Heart left ventricle (tissue), 16 donors: Measurements from ENCODE around the gene PDE6B. TPM values are rescaled to one million over a fixed set of nuclear protein-coding genes. Genes with fewer than 3 reads are reported as not detected.

Experiments
- ATAC-seq, 4 donors: fragments of 200-7000 bp; cut with Tn5 transposase; one replicate each; pipeline ENCODE4 v1.9.1; 2020 to 2022; ENCODE audit warnings: moderate library complexity in 4 of 4, mild to moderate bottlenecking in 3 of 4, moderate number of reproducible peaks in 1 of 4
- DNase-seq, 5 donors: peaks; one replicate each; pipeline ENCODE4 v3.0.0-alpha.2; 2020
- H3K27ac ChIP-seq, 12 donors: fragments of 200-600 bp; sonication (generic) in 4 of 12; one replicate each; pipeline versions ENCODE4 v1.5.0 to v1.8.0; 2016 to 2022; ENCODE audit warnings: mild to moderate bottlenecking in 2 of 12
- H3K27me3 ChIP-seq, 9 donors: fragments of 200-600 bp; sonication (generic) in 2 of 9; one replicate each; pipeline versions ENCODE4 v1.5.1 to v1.8.0; 2016 to 2022; ENCODE audit warnings: mild to moderate bottlenecking in 3 of 9
- H3K36me3 ChIP-seq, 9 donors: fragments of 200-600 bp; sonication (generic) in 2 of 9; one replicate each; pipeline versions ENCODE4 v1.5.0 to v1.8.0; 2018 to 2022; ENCODE audit warnings: mild to moderate bottlenecking in 2 of 9
- H3K4me1 ChIP-seq, 12 donors: fragments of 200-600 bp; sonication (generic) in 4 of 12; one replicate each; pipeline versions ENCODE4 v1.5.0 to v1.8.0; 2016 to 2022; ENCODE audit warnings: mild to moderate bottlenecking in 3 of 12
- H3K4me3 ChIP-seq, 12 donors: fragments of 200-600 bp; sonication (generic) in 4 of 12; one replicate each; pipeline versions ENCODE4 v1.5.0 to v1.8.0; 2017 to 2022; ENCODE audit warnings: mild to moderate bottlenecking in 9 of 12, moderate library complexity in 4 of 12
- H3K9me3 ChIP-seq, 12 donors: fragments of 200-600 bp; sonication (generic) in 4 of 12; one replicate each; pipeline versions ENCODE4 v1.5.0 to v1.8.0; 2016 to 2022; ENCODE audit warnings: mild to moderate bottlenecking in 1 of 12
- POLR2A ChIP-seq, 2 donors: fragments of 450-650 bp; IDR thresholded peaks; one replicate each; pipeline ENCODE4 v1.6.1; 2017; ENCODE audit warnings: antibody characterized with exemption in 2 of 2, mild to moderate bottlenecking in 2 of 2, moderate library complexity in 2 of 2
- WGBS, 4 donors: extraction: QIAGEN DNeasy Blood & Tissue Kit in 2 of 4; methylation state at CpG; one replicate each; pipeline versions ENCODE4 v1.1.5 to v1.1.7; 2013 to 2018; 5-methylcytosine and 5-hydroxymethylcytosine counted together
- intact Hi-C, 10 donors: fragments of 100-400 bp; cut with DNase I; formaldehyde crosslinking; loops; one replicate each; pipeline versions ENCODE4 v1.11.1 to v1.14.2; 2022
- polyA plus RNA-seq, 2 donors: library from polyadenylated mRNA; stranded (reverse); fragments of 200-250 nt; gene quantifications; one replicate each; pipeline ENCODE4 v1.2.3, GENCODE V29; 2013
- total RNA-seq, 9 donors: library from RNA; depleted of rRNA in 2 of 9; stranded (reverse); fragments of >200 nt in 2 of 9; fragmentation: NEBNext Ultra II Directional in 3 of 9; extraction: Animal tissue kit (Norgen Biotek cat#: 25700) in 3 of 9; gene quantifications; one replicate each; pipeline versions ENCODE4 v1.1.0 to v1.2.4, GENCODE V29; 2016 to 2023
- TF ChIP-seq, protein P1 (sequence below), 12 donors: fragments of 200-600 bp; sonication (generic) in 4 of 12; IDR thresholded peaks; one replicate each; pipeline versions ENCODE4 v1.5.0 to v1.8.0; 2018 to 2022; ENCODE audit warnings: antibody characterized with exemption in 12 of 12, mild to moderate bottlenecking in 5 of 12
- donor health status: ischemic (EF 13 %, LVEDD 7.1; RV severe dilation, severe dysfunction).
- donor health status: healthy with polysubstance abuse.
- donor health status: DM: no; HTN: yes; CAD: no.
- donor health status: DM: no; HTN: no; CAD: no.
- donor health status: ischemic (EF 25% LVEDD 6.9; RV normal size, moderate dysfunction).
- donor health status: ischemic (EF 25% LVEDD 5.7; RV mildly dilated, moderate dysfunction).
- donor health status: healthy.
- donor health status: DM: yes; HTN: yes; CAD: no.
- donor health status: ischemic (EF 35%, LVEDD 5.7; RV mildly dilated, moderate dysfunction).
- donor health status: nonischemic (EF 11% LVEDD 7.7; RV severe dilation, severe dysfunction).
- donor health status: DM: yes; HTN: yes; CAD: no.
- donor health status: PGD.
- donor health status: ischemic (EF 29% LVEDD 5.4; RV normal size, mild dysfunction).
- donor health status: nonischemic (EF 23%, LVEDD 6.1; RV moderate dilation, normal function).

The PDE6B gene
- total and polyA plus RNA-seq, 11 donors = 0.61 to 8.4 (median 3.5) TPM

DNA sequence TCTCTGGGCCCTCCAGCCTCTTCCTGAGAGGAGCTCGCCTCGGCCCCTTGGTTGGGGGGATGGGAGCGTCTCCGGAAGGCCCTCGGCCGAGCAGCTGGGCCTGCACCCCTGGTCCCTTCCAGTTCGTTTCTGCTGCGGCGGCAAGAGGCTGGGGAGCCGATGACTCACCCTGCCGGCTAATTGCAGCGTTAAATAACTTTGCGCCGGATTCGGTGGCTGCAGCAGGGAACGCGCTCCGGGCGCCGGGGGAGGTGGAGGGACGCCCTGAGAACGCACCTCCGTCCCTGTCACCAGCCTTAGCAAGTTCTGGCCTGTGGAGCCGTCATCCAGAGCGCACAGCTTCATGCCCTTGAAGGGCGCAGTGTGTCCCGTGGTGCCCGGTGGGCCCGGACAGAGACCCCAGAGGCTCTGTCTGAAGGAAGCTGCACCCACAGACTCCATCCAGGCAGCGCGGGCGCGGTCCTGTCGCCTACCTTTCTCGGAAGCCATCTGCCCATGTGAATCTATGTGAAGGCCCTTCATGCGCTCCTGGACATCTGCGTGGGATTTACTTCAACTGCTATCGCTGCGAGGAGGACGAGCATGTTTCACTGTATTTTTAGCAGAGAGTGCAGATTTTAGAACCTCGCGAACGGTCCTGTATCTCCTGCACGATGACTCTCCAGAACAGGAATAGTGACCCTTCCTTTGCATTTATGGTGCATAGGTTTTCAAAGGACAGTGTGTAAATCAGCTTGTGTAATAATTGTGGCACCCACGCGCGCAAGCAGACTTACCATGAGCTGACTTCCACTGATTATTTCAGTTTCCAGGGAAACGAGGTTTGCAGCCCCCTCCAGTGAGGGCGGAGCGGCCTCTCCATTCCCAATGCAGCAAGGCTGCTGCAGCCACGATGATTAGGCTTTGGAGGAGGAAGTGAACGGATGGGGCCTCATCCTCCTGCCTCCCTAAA lies 47.6 kb upstream of the PDE6B start:
- ATAC-seq (no peak), DNase-seq (no peak)
- H3K9me3 ChIP-seq = peaks cover 0 to under 1% (median 0%) of the 10 kb centered on the region in 12 donors
- H3K27me3 ChIP-seq = peaks cover 20 to 82% (median 57%) of the 10 kb centered on the region in 9 donors
- peaks cover 0 to 33% (median 3%) of the 10 kb centered on the region in 12 donors for H3K4me1 ChIP-seq
- H3K4me3 ChIP-seq = peak overlapping the region in 1 of 12 donors; percentile 5
- 2 to 5% (median 3%) methylated on average over 20 to 52 of the region's 52 CpGs for WGBS, 4 donors
- H3K27ac ChIP-seq = no peak overlapping the region
- intact Hi-C loops = no loop called here
- no peaks in the 10 kb centered on the region for H3K36me3 ChIP-seq
- no peak for TF ChIP-seq POLR2A (IDR thresholded peaks at IDR 0.05)
- TF ChIP-seq, protein P1, sequence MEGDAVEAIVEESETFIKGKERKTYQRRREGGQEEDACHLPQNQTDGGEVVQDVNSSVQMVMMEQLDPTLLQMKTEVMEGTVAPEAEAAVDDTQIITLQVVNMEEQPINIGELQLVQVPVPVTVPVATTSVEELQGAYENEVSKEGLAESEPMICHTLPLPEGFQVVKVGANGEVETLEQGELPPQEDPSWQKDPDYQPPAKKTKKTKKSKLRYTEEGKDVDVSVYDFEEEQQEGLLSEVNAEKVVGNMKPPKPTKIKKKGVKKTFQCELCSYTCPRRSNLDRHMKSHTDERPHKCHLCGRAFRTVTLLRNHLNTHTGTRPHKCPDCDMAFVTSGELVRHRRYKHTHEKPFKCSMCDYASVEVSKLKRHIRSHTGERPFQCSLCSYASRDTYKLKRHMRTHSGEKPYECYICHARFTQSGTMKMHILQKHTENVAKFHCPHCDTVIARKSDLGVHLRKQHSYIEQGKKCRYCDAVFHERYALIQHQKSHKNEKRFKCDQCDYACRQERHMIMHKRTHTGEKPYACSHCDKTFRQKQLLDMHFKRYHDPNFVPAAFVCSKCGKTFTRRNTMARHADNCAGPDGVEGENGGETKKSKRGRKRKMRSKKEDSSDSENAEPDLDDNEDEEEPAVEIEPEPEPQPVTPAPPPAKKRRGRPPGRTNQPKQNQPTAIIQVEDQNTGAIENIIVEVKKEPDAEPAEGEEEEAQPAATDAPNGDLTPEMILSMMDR (IDR thresholded peaks at IDR 0.05) = no peak

DNA sequence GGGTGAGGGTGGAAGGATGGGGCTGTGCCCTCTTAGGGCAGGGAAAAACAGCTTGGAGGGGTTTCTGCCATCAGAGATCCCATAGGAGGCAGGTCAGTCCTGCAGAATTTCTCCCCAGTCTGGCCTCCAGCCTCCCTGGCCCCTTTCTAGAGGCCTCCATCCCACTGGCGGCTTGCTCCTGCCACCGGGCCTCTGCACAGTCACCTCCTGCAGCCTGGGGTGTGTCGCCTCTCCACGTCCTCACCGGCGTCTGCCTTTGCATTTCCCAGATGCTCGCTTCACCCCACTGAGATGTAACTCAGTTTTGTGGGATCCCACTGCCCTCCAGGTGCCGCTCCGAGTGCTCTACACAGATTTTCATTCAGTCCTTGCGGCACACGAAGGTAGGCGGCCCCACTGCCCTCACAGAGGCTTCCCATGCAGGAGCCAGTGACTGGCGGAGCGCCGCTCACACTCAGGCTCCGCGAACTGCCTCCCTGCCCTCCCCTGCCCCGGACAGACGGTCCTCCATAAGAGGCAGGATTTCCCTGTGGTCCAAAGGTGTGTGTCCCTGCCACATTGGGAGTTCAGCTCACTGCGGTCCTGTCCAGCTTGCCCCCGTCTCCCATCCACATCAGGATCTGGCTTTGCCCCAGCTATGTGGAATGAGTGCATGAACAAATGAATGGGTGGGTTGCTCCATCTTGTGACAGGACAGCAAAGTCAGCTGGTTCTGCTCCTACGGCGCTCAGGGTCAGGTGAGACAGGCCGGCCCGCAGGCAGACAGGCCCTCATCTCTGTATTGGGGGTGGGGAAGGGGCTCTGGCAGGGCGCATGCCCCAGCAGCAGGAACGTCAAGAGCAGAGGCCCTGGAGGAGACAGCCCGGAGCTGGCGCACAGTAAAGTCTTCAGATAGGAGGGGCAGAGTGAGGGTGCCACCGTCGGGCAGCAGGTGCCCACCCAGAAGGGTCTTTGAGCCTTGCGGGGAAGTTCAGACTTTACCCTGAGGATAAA lies 46.6 kb upstream of the PDE6B start:
- no peak overlapping the region for H3K4me3 ChIP-seq
- no peak for DNase-seq
- TF ChIP-seq POLR2A (IDR thresholded peaks at IDR 0.05) = no peak
- TF ChIP-seq, protein P1 (IDR thresholded peaks at IDR 0.05) = no peak
- peaks cover 0 to 10% (median 4%) of the 10 kb centered on the region in 12 donors for H3K9me3 ChIP-seq
- peaks cover 0 to 33% (median 3%) of the 10 kb centered on the region in 12 donors for H3K4me1 ChIP-seq
- intact Hi-C loops = no loop called here
- no peak overlapping the region for H3K27ac ChIP-seq
- 15 to 45% (median 17%) methylated on average over 27 to 32 of the region's 32 CpGs for WGBS, 4 donors
- H3K27me3 ChIP-seq = peaks cover 13 to 79% (median 51%) of the 10 kb centered on the region in 9 donors
- no peaks in the 10 kb centered on the region for H3K36me3 ChIP-seq
- ATAC-seq = no peak

DNA sequence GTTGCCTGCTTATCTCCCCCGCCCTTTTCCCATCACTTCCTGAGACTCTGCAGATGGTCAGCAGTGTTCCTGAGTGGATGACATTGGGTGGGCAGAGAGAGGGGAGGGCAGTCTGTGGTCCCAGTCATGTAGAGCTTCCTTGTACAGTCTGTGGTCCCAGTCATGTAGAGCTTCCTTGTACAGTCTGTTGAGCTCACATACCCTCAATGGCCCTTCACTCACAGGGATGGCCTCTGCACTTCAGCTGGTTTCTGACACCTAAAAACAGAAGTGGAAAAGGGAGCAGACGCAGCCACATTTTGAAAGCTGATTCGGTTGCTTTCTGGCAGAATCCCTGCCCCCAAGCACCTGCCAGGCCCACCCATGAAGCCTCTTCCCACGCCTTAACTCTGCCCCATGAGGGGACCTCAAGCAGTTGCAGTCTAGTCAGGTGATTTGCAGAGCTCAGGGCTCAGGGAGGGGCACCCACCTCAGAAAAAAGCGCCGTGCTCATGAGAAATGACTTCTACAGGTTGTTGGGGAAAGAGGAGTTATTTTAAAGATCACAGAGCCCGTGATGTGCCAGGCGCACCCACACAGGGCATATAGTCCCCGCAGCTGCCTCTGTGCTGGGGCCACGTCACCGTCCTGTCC lies 45.7 kb upstream of the PDE6B start:
- Histone ChIP-seq H3K27ac (no peak overlapping the region), H3K9me3 (peaks cover 0 to 18% (median 8%) of the 10 kb centered on the region in 12 donors), H3K4me1 (peaks cover 0 to 27% (median under 1%) of the 10 kb centered on the region in 12 donors), H3K4me3 (no peak overlapping the region), H3K27me3 (peaks cover 6 to 74% (median 42%) of the 10 kb centered on the region in 9 donors), H3K36me3 (no peaks in the 10 kb centered on the region)
- TF ChIP-seq, protein P1 (IDR thresholded peaks at IDR 0.05) = no peak
- no peak for TF ChIP-seq POLR2A (IDR thresholded peaks at IDR 0.05)
- no peak for ATAC-seq
- 36 to 52% (median 39%) methylated on average over 10 to 11 of the region's 11 CpGs for WGBS, 4 donors
- no peak for DNase-seq
- intact Hi-C loops = no loop called here
